OCI-M2 (cell line): Measurements from ENCODE around the gene VPS13D.

Experiments used
- DNase-seq: peaks from one replicate; lab custom pipeline; 2025; ENCODE audit not compliant: unreplicated experiment; lab: John Stamatoyannopoulos, UW

The VPS13D gene

DNA sequence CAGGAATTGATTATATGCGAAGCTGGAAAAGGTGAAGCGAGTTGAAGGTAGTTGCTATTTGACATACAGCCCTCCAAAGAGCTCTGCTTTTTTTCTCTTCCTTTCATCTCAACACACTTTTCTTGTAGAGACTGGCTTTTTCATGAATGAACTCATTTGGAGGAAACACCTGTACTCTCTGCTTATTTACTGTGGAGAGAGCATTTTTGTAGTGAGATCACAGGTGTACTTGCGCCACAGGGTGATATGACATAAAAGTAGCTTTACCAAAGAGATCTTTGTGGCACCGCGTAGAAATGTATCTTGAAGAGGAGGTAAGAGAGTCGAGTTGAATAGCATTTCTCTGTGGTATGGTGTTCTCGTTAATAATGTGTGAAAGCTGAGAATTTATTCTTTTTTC, 187.6 kb downstream of the VPS13D start:
- DNase-seq = no peak

DNA sequence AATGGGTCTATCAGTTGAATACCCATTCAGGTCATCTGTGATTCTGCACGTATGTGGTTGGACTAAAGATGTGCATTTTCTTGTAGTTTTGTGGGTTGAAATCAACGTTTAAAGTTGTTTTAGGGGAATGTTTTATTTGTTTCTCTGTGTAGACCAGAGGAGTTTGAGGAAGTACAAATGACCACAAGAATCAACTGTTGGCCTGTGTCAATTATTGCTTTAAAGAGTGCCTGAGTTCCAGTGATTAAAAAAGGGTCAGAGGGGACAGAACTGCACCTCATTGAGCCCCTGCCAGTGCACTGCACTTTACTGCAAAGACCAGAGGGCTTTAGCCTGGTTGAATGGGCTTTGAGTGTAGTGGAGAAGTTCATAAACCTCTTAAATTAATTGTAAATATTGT, 190.3 kb downstream of the VPS13D start:
- no peak for DNase-seq

DNA sequence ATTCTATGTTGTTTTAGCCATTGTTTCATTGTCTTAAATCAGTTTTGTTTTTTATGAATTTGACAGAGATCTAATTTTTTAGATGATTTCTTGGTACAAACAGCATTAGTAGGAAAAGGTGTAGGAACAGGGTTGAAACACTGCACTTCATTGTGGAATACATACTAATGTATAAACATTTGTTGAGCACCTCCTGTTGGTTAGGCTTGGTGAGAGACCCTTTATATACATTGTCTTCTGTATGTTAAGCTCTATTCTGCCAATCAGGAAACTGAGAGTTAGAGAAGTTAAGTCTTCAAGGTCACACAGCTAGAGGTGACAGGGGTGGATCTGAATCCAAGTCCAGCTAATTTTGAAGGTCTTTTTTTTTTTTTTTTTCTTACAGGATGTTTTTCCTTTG, 192.7 kb downstream of the VPS13D start:
- DNase-seq = no peak

DNA sequence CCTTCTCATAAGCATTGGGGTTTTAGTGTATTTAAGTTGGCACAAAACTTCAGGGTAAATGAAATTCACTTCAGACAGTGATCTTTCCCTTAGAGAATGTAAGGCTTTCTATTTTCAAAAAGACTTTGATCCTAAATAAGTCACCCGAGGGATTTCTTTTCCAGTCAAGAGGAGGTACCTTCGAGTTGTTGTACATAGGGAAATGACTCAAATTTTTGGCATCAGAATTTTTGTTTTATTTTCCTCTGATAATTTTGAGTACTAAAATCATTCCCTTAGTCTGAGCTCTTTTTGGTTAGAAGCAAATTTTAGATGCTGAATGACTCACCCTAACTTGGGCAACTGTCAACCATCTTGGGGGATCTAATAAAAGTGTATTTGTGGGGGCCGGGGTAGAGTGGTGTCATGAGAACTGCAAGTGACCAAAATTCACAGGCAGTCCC, 194.3 kb downstream of the VPS13D start:
- DNase-seq = no peak

DNA sequence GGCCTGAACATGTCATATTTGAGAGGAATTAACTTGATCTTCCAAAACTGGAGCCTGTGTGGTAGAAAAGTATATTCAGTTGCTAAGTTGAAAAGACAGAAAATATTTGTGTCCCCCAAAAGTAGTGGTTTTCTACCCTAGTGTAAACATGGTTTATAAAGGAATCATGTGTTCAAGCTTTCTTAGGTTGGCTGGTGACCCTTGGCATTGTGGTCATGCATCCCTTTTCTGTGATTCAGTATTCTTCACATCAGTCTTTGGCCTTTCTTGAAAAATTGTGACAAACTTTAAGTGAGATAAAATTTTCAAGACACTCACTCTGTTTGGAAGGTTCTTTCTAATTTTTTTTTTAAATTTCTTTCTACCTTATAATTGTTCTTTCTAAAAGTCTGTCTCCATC, 195.0 kb downstream of the VPS13D start:
- DNase-seq = no peak

DNA sequence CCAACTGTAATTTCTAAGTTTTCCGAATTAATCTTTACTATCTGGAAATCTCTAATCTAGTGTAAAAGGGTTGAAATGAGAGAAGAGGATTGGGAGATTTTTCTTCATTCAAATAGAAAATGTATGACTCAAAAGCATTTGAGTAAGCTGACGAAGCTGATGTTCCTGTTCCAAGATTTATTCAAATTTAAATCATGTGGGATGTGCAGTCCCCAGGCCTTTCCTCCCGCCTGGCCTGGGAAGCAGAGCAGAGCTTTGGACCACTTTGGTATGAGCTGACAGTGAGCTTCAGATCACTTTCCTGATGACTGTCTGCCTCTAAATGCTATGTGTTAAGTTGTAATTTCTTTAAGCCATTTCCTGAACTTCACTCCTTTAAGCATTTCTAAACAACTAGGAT, 196.2 kb downstream of the VPS13D start:
- DNase-seq = no peak

DNA sequence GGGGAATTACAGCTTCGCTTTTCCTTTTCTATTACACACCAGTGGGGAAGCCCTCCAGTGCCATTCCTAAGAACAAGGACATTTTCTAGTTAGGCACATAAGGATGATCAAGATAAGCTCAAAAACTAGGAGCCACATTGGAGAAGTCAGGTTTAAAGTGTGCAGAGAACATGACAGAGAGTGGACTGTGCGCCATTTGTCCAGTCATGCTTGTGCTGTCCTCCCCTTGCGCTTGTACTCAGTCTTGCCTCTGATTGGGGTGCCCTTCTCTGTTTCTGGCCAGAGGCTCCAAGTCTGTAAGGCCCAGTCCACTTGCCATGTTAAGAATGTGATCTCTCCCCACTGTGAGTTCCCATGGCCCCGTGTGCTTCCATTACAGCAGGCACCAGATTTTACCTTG, 198.5 kb downstream of the VPS13D start:
- no peak for DNase-seq

DNA sequence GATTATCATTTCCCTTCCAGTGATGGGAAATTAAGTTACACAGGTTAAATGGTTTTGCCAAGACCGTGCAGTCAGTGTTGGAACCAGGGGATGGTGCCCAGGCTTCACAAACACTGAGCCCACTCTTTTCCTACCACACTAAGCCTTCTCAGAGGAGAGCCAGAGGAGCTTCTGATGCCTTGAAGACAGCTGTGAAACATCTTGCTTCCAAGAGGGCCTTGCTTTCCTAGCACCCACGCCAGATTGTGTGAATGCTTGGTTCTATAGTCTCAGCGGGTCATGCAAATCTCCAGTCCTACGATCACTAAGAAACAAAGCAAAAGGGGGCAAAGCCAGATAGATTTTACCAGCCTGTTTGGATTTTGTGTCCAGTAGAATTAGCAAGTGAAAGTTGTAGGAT, 200.7 kb downstream of the VPS13D start:
- DNase-seq = no peak

DNA sequence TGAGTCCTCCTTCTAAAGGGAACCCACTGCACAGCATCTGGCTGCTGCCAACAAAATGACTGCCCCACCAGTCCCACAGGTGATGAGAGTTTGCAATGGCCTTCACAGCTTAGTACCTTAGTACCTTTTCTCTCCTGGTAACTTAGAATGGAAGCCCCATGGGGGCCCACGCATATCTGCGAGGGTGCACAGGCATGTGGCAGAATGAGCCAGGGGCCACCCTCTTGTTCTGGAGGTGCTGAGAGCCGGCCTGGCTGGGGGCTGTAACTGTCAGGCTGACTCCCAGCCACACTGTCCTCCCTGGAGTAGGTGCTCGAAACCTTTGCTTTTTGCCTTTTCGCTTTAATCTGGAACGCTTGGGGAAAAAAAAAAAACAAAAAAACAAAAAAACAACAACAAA, 203.1 kb downstream of the VPS13D start:
- DNase-seq = no peak

DNA sequence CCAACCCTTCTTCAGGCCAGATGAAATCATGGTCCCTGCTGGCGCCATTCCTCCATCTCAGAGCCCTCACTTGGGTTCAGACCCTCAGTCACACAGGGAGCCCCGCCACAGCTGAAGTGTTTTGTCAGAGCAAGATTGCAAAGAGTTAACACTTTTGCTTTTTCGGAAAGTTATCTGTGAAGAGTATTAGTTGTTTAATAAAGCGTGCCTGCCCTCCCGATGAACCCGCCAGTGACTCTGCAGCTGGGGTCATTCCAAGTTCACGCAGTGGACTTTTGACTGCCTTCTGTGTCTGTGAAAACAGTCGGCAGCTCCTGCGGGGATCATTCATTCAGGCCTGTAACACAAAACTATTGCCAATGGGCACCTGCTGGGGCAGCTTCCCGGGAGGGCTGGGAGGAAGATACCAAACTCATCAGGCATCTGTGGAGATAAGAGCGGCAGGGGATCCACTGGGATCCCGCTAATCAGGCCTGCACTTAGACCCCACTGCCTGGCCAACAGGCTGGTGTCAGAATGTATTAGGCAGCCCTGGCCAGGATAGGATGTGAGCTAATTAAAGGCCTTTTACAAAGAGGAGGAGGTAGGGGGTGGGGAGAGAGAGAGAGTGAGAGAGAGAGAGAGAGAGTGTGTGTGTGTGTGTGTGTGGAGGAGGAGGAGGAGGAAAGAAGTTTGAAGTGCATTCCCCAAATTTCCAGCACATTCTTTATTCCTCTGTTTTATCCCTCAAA, 203.7 kb downstream of the VPS13D start:
- no peak for DNase-seq

DNA sequence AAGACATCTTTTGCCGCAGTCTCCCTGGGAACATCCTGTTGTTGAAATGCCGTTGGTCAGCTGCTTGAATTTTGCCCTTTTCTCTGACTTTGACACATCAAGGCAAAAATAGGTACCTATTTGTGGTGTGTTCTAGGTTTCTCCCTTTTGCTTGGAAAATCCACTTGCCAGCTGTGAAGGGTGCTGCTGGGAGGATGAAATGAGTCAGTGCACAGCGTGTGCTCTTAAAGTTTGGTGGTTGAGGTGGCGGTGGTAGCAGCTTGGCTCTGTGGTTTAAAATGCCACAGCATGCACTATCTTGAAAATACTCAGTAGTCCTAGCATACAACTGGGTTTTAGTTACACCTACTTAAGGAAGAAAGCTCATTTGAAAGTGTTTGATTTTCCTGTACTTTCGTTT, 204.3 kb downstream of the VPS13D start:
- no peak for DNase-seq

DNA sequence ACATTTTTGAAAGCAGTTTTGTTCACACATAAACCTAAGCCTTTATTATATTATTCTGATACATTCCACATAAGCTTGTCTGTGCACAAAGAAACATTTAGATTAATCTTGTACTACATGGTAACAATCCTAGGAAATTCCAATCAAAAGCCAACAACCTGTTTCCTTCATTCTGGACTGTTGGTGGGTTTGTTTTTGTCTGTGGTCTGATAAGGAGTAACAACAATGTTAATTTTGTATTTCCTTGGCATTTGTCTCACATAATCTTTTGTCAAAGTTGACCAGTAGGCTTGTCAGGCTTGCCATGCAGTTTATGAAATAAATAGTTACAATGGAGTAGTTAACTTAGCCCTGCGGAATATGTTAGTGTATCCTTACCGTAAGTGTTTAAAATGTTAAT, 204.9 kb downstream of the VPS13D start:
- DNase-seq = no peak

DNA sequence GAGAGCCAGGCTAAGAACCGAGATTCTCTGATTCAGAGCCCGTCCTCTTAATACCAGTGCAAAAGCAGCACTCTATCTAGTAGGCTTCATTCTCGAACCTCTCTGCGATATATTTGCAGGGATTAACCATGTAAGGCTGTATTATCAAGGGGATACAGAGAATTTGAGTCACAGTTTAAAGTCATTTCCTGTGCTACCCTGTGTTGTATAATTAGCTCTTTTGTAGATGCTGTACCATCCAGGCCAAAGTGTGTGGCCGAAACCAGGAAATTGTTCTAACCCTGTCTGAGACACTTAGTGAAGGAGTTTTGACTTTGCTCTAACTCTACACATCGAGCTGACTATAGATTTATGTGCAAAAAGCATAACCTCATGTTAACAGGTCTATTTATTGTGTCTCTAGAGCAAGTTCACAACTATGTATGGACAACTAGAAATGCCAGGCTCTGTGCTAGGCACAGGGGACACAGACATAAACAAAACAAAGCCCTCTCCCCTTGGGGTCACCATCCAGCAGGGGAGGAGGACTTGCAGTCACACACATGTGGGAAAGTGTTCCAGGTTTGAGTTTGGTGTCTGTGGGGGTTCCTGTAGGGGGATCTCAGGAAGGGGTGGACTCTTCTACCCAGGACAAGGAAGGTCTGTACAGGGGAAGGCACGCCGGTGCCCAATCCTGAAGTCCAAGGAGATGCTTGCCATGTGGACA, 206.0 kb downstream of the VPS13D start:
- DNase-seq = no peak

DNA sequence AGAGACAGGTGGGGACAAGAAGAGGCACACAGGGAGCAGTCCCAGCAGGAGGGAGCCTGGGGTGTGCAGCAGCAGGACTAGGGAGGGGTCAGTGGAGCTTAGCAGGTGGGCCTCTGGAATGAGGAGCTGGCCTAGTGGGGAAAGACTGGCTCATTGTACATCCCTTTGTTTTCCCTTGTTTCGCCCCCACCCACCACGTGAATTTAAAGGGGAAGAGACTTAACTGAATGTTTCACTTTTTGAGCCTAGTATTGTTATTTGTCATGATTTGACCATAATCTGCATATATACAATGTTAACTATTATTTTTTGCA, 206.5 kb downstream of the VPS13D start:
- DNase-seq = no peak

DNA sequence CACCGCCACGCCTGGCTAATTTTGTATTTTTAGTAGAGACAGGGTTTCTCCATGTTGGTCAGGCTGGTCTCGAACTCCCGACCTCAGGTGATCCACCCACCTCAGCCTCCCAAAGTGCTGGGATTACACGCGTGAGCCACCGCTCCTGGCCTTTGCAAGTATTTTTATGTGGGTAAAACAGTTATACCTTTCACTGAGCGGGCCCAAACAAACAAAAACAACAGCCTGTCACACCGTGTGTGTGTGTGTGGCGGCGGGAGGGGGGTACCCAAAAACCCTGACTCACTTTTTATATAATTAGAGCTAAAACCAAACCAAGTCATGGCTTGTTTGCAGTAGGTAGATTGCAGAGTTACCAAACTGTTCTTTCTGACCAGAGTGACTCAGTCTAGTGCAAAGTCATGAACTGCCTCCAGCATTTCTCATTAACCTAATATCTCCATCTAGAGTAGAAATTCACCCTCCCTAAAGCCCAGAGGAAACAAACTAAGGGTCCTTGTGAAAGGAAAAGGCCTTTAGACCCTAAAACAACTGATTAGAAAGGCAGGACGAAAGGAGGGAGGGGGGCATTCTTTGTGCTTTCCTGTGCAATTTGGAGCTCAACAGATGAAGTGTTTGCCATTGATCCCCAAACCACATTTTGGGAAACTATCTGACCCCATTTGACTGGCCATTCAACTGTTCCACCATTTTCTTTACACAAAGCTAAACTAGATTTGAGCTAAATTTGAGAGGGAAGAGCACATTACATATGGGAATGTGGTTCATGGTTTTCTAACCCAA, 207.2 kb downstream of the VPS13D start:
- no peak for DNase-seq

DNA sequence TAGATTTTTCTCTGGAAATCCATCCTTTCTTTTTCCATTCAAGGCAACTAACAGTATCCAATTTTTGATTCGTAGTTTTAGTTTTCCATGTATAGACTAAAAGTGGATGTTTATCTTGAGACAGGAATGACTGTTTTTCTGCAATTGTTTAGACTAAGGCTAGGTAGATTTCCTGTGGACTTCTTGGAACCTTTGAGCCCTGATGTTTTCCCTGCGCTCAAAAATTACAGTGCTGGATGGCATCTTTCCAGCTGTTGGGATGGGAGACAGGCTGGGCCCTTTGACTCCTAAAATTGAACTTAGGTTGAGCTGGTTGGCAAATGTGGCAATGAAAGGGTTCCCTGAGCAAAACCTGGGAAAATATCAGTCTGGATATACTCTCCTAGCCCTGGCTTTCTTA, 207.8 kb downstream of the VPS13D start:
- no peak for DNase-seq

DNA sequence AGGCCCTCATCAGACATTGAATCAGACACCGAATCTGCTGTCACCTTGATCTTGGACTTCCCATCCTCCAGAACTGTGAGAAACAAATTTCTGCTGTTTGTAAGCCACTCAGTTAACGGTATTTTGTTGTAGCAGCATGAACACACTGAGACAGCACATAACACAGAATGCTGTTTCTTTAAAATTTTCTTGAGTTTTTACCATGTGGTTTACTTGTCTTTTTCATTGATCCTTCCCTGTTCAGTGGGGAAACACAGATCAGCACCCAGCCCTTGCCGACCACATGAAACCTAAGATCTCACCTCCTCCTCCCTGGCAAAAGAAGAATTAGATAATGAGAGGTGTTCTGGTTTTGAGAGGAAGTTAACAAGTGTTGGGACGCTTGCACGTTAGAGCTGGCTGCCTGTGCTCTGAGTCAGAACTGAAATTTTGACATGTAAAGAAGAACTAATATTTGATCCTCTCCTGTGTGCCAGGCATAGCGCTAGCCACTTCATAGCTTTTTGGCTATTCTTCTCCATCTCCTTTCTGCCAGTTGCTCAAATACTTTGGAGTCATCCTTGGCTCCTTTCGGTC, 208.6 kb downstream of the VPS13D start:
- no peak for DNase-seq

DNA sequence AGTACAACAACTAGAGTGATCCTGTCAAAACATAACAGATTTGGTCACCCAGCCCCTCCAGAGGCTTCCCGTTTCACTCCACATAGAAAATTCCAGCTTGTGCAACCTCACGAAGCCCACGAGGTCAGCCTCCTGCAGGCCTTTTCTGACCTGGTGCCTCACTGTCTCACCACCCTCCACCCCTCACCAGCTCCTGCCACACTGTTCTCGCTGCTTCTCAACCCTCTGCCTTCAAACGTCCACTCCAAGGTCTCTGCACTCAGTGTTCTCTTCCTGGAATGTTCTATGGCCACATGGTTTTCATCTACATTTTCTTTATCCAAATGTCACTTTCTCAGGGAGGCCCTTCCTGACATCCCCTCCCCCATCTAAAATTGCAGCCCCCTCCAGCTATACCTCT, 209.2 kb downstream of the VPS13D start:
- DNase-seq = no peak

DNA sequence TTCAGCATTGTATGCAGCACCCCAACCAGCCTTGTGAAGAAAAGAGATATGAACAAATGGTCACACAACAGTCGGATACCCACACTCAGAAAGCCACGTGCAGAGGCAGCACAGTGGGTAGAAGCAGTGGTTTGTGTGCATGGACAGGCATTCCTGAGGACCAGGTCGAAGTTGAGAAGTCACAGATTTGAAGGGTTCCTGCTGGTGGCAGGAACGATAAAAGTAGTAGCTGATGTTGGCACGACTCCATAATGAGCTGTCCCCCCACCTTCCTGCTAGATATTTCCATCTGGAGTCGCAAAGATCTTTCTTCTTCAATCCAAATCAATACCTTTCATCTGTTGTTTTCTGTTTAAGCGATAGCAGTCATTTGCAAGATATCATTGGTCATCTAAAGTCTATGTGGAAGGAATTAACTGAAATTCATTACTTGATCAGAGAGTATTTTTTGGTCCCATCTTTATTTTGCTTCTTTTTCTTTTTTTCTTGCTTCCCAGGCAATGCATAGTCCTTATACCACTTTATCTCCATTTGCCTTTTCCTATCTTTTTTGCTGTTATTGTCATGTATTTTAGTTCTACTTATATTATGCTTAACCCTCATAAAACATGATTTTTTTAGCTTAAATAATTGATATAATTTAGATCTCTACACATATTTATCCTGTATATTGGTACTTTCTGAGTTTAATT, 211.7 kb downstream of the VPS13D start:
- DNase-seq = no peak

DNA sequence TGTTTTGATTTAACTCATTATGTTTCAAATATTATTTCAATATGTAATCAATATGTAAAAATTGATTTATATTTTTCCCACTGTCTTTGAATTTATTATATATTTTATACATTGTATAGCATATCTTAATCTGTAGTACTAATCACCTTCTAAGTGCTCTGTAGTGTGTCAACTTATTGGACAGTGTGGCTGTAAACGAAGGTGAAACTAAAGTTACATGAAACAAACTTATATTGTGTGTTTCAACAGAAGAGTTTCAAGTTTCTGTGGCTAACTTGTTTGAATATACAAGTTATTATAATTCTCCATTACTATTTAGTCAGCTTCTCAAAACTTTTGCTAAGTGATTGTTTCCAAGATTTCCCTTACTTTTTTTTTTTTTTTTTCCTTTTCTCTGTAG, 212.4 kb downstream of the VPS13D start:
- no peak for DNase-seq

DNA sequence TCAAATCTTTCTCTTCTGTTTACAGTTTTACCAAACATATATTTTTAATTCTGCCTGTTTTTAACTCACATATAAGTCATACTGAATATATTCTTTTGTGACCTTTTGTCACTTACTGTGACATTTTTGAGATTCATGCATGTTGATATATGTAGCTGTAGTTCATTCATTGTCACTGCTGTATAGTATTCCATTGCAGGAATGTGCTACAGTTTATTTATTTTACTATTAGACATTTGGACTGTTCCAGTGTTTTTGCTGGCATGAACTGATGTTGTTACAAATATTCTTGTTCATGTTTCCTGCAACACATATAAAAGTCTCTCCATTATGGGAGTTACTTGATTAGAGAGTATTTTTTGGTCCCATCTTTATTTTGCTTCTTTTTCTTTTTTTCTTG, 213.3 kb downstream of the VPS13D start:
- DNase-seq = no peak
